CD4-positive, alpha-beta T cell treated with Interleukin-21 for 1 hour (primary cell): ENCODE data around the gene DNAJC9.
"Not testable (repeated sequence)": the region's sequence is repeated elsewhere in the genome, so short reads cannot be mapped to it uniquely, and the experiment has no call there.

Source experiments
- DNase-seq: peaks from one replicate; pipeline ENCODE4 v3.0.0-alpha.2; 2020

DNAJC9 gene

GRCh38 chr10:73246646-73247508 is at the start of gene DNAJC9:
DNAJC9 (minus strand) TSS chr10:73247255; CDS start chr10:73247189, 66 bp downstream.
- DNase-seq: peak; percentile 97

- no peak for DNase-seq
These were observed 46.4 kb upstream of the DNAJC9 start for GRCh38 chr10:73293461-73293860.

GRCh38 chr10:73289958-73290357 is 42.9 kb upstream of the DNAJC9 start:
- DNase-seq: no peak

GRCh38 chr10:73287441-73287840 is 40.4 kb upstream of the DNAJC9 start:
- DNase-seq: no peak

GRCh38 chr10:73281097-73281496 is 34.0 kb upstream of the DNAJC9 start:
- DNase-seq: no peak

GRCh38 chr10:73264423-73264822 is 17.4 kb upstream of the DNAJC9 start:
- DNase-seq: no peak

- DNase-seq: peak; percentile 16
These were observed 16.8 kb upstream of the DNAJC9 start for GRCh38 chr10:73263693-73264347.

- DNase-seq: no peak
These were observed 16.0 kb upstream of the DNAJC9 start for GRCh38 chr10:73262880-73263555.

- DNase-seq: no peak
These were observed 15.2 kb upstream of the DNAJC9 start for GRCh38 chr10:73262105-73262730.

- no peak for DNase-seq
These were observed 14.4 kb upstream of the DNAJC9 start for GRCh38 chr10:73261362-73261995.

- DNase-seq: not testable (repeated sequence)
These were observed 11.6 kb upstream of the DNAJC9 start for GRCh38 chr10:73258612-73259011.

- DNase-seq: peak; percentile 21
These were observed 6.1 kb upstream of the DNAJC9 start for GRCh38 chr10:73253225-73253555.

GRCh38 chr10:73252445-73253224 is 5.6 kb upstream of the DNAJC9 start, which contains the start of gene MRPS16:
MRPS16 (minus strand) TSS chr10:73252644; CDS start chr10:73252482, 162 bp downstream.
- peak; percentile 95 for DNase-seq

- no peak for DNase-seq
These were observed 4.8 kb upstream of the DNAJC9 start for GRCh38 chr10:73251683-73252444.

- DNase-seq: no peak
These were observed 1.2 kb upstream of the DNAJC9 start for GRCh38 chr10:73248259-73248724.

- peak; percentile 26 for DNase-seq
These were observed 629 bp upstream of the DNAJC9 start for GRCh38 chr10:73247509-73248258.

GRCh38 chr10:73246322-73246645 is 771 bp downstream of the DNAJC9 start:
- no peak for DNase-seq

GRCh38 chr10:73244866-73245477 is 2.1 kb downstream of the DNAJC9 start:
- no peak for DNase-seq

GRCh38 chr10:73239908-73240307 is 7.1 kb downstream of the DNAJC9 start:
- DNase-seq: no peak
